HCT116 (cell line): Measurements from ENCODE around the gene GABPB1. TPM values are rescaled to one million over a fixed set of nuclear protein-coding genes. Genes with fewer than 3 reads are reported as not detected.

Source experiments
- ATAC-seq: fragments of 200-7000 bp; cut with Tn5 transposase; 2 replicates; pipeline ENCODE4 v1.9.1; 2020; ENCODE audit warnings: mild to moderate bottlenecking, moderate library complexity
- BruUV-seq: library from RNA; stranded (reverse); fragments of 400-500 nt; replicated peaks from 2 replicates; lab custom pipeline; 2021; lab: Mats Ljungman, UMichigan
- CTCF ChIA-PET: fragments of 300-600 bp; sonication (Branson Sonifier 250); formaldehyde crosslinking; loops from one replicate; lab custom pipeline; 2021; ENCODE audit warnings: antibody characterized with exemption; lab: Charles Lee
- POLR2A ChIA-PET: fragments of 300-600, 350-600 bp; sonication (Branson Sonifier 250); formaldehyde crosslinking; loops from one replicate; lab custom pipeline; 2021; ENCODE audit warnings: antibody characterized with exemption; lab: Charles Lee
- RAD21 ChIA-PET, 2 experiments: fragments of 300-600 bp; sonication (Branson Sonifier 250); formaldehyde crosslinking; loops; one replicate each; lab custom pipeline; 2023; ENCODE audit warnings: low total read pairs in 2 of 2; ENCODE audit not compliant: uncharacterized antibody in 2 of 2, unreplicated experiment in 2 of 2, low non-redundant PET in 1 of 2; lab: Charles Lee
- DNase-seq: peaks from one replicate; pipeline ENCODE4 v3.0.0-alpha.2; 2010; ENCODE audit warnings: low read depth, low spot score
- H2AFZ ChIP-seq: fragments of 200-600 bp; shearing (Covaris generic), sonication (generic); 2 replicates; pipeline ENCODE4 v1.6.1; 2017; ENCODE audit warnings: low read depth, mixed run types, mixed read lengths, antibody characterized with exemption, low read length; ENCODE audit not compliant: poor library complexity, severe bottlenecking
- H3K27ac ChIP-seq: 2 replicates; pipeline ENCODE4 v1.5.1; 2012; ENCODE audit warnings: low read depth, low read length
- H3K27me3 ChIP-seq: fragments of 200-600 bp; sonication (generic); 2 replicates; pipeline ENCODE4 v1.6.1; 2016; ENCODE audit warnings: mixed run types, low read length, mixed read lengths; ENCODE audit not compliant: insufficient read depth
- H3K36me3 ChIP-seq, 2 experiments: fragments of 200-500 bp in 1 of 2; fragments of 200-600 bp in 1 of 2; sonication (Bioruptor generic) in 1 of 2; sonication (generic) in 1 of 2; 2 replicates each; pipeline versions ENCODE4 v1.5.1 to v1.6.1; 2014 to 2016; ENCODE audit warnings: low read length in 2 of 2, inconsistent platforms in 1 of 2, mixed read lengths in 1 of 2, mixed run types in 1 of 2; ENCODE audit not compliant: insufficient read depth in 2 of 2, control insufficient read depth in 1 of 2
- H3K4me1 ChIP-seq, 2 experiments: fragments of 200-600 bp in 1 of 2; sonication (generic) in 1 of 2; 2 replicates each; pipeline versions ENCODE4 v1.5.1 to v1.6.1; 2012 to 2017; ENCODE audit warnings: low read length in 2 of 2, inconsistent platforms in 1 of 2, mild to moderate bottlenecking in 1 of 2, mixed read lengths in 1 of 2, mixed run types in 1 of 2, moderate library complexity in 1 of 2; ENCODE audit not compliant: insufficient read depth in 2 of 2, control insufficient read depth in 1 of 2
- H3K4me2 ChIP-seq: fragments of 200-600 bp; sonication (generic); 2 replicates; pipeline ENCODE4 v1.6.1; 2017; ENCODE audit warnings: mixed run types, low read length, mixed read lengths
- H3K4me3 ChIP-seq, 2 experiments: fragments of 200-600 bp in 1 of 2; sonication (generic) in 1 of 2; replicated peaks in 1 of 2; 2 replicates each; pipeline ENCODE4 v1.5.1; 2011 to 2016; ENCODE audit warnings: low read length in 2 of 2, control low read depth in 1 of 2, low read depth in 1 of 2, mild to moderate bottlenecking in 1 of 2, mixed read lengths in 1 of 2, mixed run types in 1 of 2
- H3K79me2 ChIP-seq: fragments of 200-600 bp; sonication (generic); 2 replicates; pipeline ENCODE4 v1.6.1; 2017; ENCODE audit warnings: mild to moderate bottlenecking, mixed run types, low read length, moderate library complexity, mixed read lengths; ENCODE audit not compliant: insufficient read depth
- H3K9ac ChIP-seq: fragments of 200-600 bp; sonication (generic); 2 replicates; pipeline ENCODE4 v1.6.1; 2016; ENCODE audit warnings: low read length, mixed read lengths
- H3K9me2 ChIP-seq: fragments of 200-600 bp; sonication (generic), shearing (Covaris generic); 2 replicates; pipeline ENCODE4 v1.6.1; 2017; ENCODE audit warnings: mixed run types, mild to moderate bottlenecking, moderate library complexity; ENCODE audit not compliant: insufficient read depth
- H3K9me3 ChIP-seq, 2 experiments: fragments of 200-500 bp in 1 of 2; fragments of 200-600 bp in 1 of 2; sonication (Bioruptor generic) in 1 of 2; sonication (generic) in 1 of 2; 2 replicates each; pipeline ENCODE4 v1.6.1; 2014 to 2017; ENCODE audit warnings: low read length in 2 of 2, mixed read lengths in 2 of 2, inconsistent platforms in 1 of 2, low read depth in 1 of 2, mild to moderate bottlenecking in 1 of 2, mixed run types in 1 of 2, moderate library complexity in 1 of 2; ENCODE audit not compliant: control insufficient read depth in 1 of 2, insufficient read depth in 1 of 2
- H4K20me1 ChIP-seq: fragments of 200-600 bp; sonication (generic), shearing (Covaris generic); 2 replicates; pipeline ENCODE4 v1.6.1; 2017; ENCODE audit warnings: mixed run types, mild to moderate bottlenecking, moderate library complexity; ENCODE audit not compliant: insufficient read depth
- CBX3 ChIP-seq: IDR thresholded peaks from 2 replicates; pipeline ENCODE4 v1.6.1; 2012; ENCODE audit warnings: low read depth
- CEBPB ChIP-seq: IDR thresholded peaks from 2 replicates; pipeline ENCODE4 v1.6.1; 2012; ENCODE audit warnings: low read depth
- CTCF ChIP-seq, 3 experiments: fragments of 200-600 bp in 1 of 3; sonication (generic) in 1 of 3; IDR thresholded peaks in 2 of 3; conservative IDR thresholded peaks in 1 of 3; 2 replicates each; pipeline ENCODE4 v1.5.1; 2012 to 2017; ENCODE audit warnings: low read depth in 2 of 3, low read length in 2 of 3, antibody characterized with exemption in 1 of 3, borderline replicate concordance in 1 of 3, control low read depth in 1 of 3, mild to moderate bottlenecking in 1 of 3, mixed read lengths in 1 of 3, mixed run types in 1 of 3, moderate library complexity in 1 of 3; ENCODE audit not compliant: insufficient read depth in 1 of 3
- EGR1 ChIP-seq: IDR thresholded peaks from 2 replicates; pipeline ENCODE4 v1.6.1; 2012; ENCODE audit warnings: low read depth
- ELF1 ChIP-seq: IDR thresholded peaks from 2 replicates; pipeline ENCODE4 v1.6.1; 2012; ENCODE audit warnings: low read depth, borderline replicate concordance
- EZH2 ChIP-seq: fragments of 200-600 bp; sonication (generic); IDR thresholded peaks from 2 replicates; pipeline ENCODE4 v1.6.1; 2017; ENCODE audit warnings: antibody characterized with exemption, mixed run types
- MAX ChIP-seq: IDR thresholded peaks from 2 replicates; pipeline ENCODE4 v1.6.1; 2012
- POLR2A ChIP-seq: IDR thresholded peaks from 2 replicates; pipeline ENCODE4 v1.7.0; 2011; ENCODE audit warnings: borderline replicate concordance; ENCODE audit not compliant: insufficient read depth, insufficient read length; ENCODE audit errors: extremely low read depth
- RAD21 ChIP-seq: IDR thresholded peaks from 2 replicates; pipeline ENCODE4 v1.6.1; 2012; ENCODE audit warnings: low read depth, mild to moderate bottlenecking
- SIN3A ChIP-seq: IDR thresholded peaks from 2 replicates; pipeline ENCODE4 v1.6.1; 2012; ENCODE audit warnings: low read depth
- TCF7L2 ChIP-seq: IDR thresholded peaks from 2 replicates; pipeline ENCODE4 v1.7.0; 2011; ENCODE audit warnings: borderline replicate concordance, inconsistent platforms; ENCODE audit not compliant: insufficient read depth, insufficient read length; ENCODE audit errors: extremely low read depth
- ZBTB33 ChIP-seq: IDR thresholded peaks from 2 replicates; pipeline ENCODE4 v1.6.1; 2011; ENCODE audit warnings: mild to moderate bottlenecking, low read length, moderate library complexity; ENCODE audit not compliant: insufficient replicate concordance; ENCODE audit errors: extremely low read depth
- ZFX ChIP-seq: fragments of 450-650 bp; IDR thresholded peaks from 2 replicates; pipeline ENCODE4 v1.6.1; 2017
- intact Hi-C: fragments of 100-400 bp; cut with micrococcal nuclease; formaldehyde crosslinking; loops from 2 replicates; pipeline ENCODE4 v1.10.0; 2022
- total RNA-seq: library from RNA; stranded (reverse); gene quantifications from one replicate; pipeline ENCODE4 v1.2.1, GENCODE V29; 2021; ENCODE audit not compliant: unreplicated experiment

Gene GABPB1
- total RNA-seq, 1 experiment from 2014 or later, result 20.1 TPM

- no TSS peak for BruUV-seq
- DNase-seq, result no peak
- no peak overlapping the region for H3K4me2 ChIP-seq
- no peaks in the 10 kb centered on the region for H4K20me1 ChIP-seq
- ChIA-PET POLR2A (interaction anchor here (0.6 kb wide), 1 partner anchor 41 kb away, joined by 3 read pairs; no protein-coding TSS in a partner anchor), RAD21 (no interaction called here), CTCF (no interaction called here)
- no peak overlapping the region for H3K27ac ChIP-seq
- H3K4me3 ChIP-seq, result no peak overlapping the region
- no peaks in the 10 kb centered on the region for H3K79me2 ChIP-seq
- no peaks in the 10 kb centered on the region for H3K9me2 ChIP-seq
- no peaks in the 10 kb centered on the region for H3K4me1 ChIP-seq
- H3K36me3 ChIP-seq, result no peaks in the 10 kb centered on the region; a peak in 1 of 4 replicates
- H3K9ac ChIP-seq, result no peak overlapping the region
- ATAC-seq, result no peak
- H3K27me3 ChIP-seq, result no peaks in the 10 kb centered on the region
- H3K9me3 ChIP-seq, result no peaks in the 10 kb centered on the region
- intact Hi-C loops, result no loop called here
- TF ChIP-seq CEBPB (no peak), SIN3A (no peak), CBX3 (no peak), POLR2A (no peak), TCF7L2 (no peak)
- no peak overlapping the region for H2AFZ ChIP-seq
Observed at GRCh38 chr15:50233192-50233736, 121.7 kb downstream of the GABPB1 start.

- Histone ChIP-seq H3K27me3 (no peaks in the 10 kb centered on the region), H3K4me1 (no peaks in the 10 kb centered on the region), H3K79me2 (no peaks in the 10 kb centered on the region), H4K20me1 (no peaks in the 10 kb centered on the region), H2AFZ (no peak overlapping the region), H3K4me3 (no peak overlapping the region), H3K9me2 (no peaks in the 10 kb centered on the region), H3K9ac (no peak overlapping the region), H3K36me3 (no peaks in the 10 kb centered on the region; a peak in 1 of 4 replicates), H3K27ac (no peak overlapping the region), H3K9me3 (no peaks in the 10 kb centered on the region), H3K4me2 (no peak overlapping the region)
- no peak for DNase-seq
- intact Hi-C loops, result no loop called here
- BruUV-seq, result no TSS peak
- TF ChIP-seq EGR1 (no peak), CTCF (IDR thresholded peaks at IDR 0.05 in 2 of 3, conservative IDR thresholded peaks at IDR 0.05 in 1 of 3; ENCODE audit: borderline replicate concordance in 1 of 3, insufficient read depth in 1 of 3, low read depth in 2 of 3, low read length in 2 of 3) (no peak), RAD21 (no peak), ZBTB33 (no peak), MAX (no peak), ZFX (no peak), ELF1 (no peak), EZH2 (no peak)
- CTCF ChIA-PET, result no interaction called here
- POLR2A ChIA-PET, result no interaction called here
- no peak for ATAC-seq
- RAD21 ChIA-PET, result no interaction called here
Observed at GRCh38 chr15:50232791-50233190, 122.2 kb downstream of the GABPB1 start.
